Upper lobe of right lung (tissue), 1 donor: Measurements from ENCODE around the gene BICC1. TPM values are rescaled to one million over a fixed set of nuclear protein-coding genes. Genes with fewer than 3 reads are reported as not detected.

Experiments used
- ATAC-seq: fragments of 200-7000 bp; cut with Tn5 transposase; one replicate; pipeline ENCODE4 v1.9.1; 2020; ENCODE audit warnings: mild to moderate bottlenecking, moderate library complexity
- DNase-seq: peaks from one replicate; pipeline ENCODE4 v3.0.0-alpha.2; 2020
- H3K27ac ChIP-seq: fragments of 200-600 bp; one replicate; pipeline ENCODE4 v1.8.0; 2022
- H3K27me3 ChIP-seq: fragments of 200-600 bp; one replicate; pipeline ENCODE4 v1.8.0; 2022; ENCODE audit warnings: mild to moderate bottlenecking
- H3K36me3 ChIP-seq: fragments of 200-600 bp; one replicate; pipeline ENCODE4 v1.8.0; 2022
- H3K4me1 ChIP-seq: fragments of 200-600 bp; one replicate; pipeline ENCODE4 v1.8.0; 2022
- H3K4me3 ChIP-seq: fragments of 200-600 bp; one replicate; pipeline ENCODE4 v1.8.0; 2022; ENCODE audit warnings: mild to moderate bottlenecking
- H3K9me3 ChIP-seq: fragments of 200-600 bp; one replicate; pipeline ENCODE4 v1.8.0; 2022
- intact Hi-C: fragments of 100-400 bp; cut with DNase I; formaldehyde crosslinking; loops from one replicate; pipeline ENCODE4 v1.11.0; 2022
- total RNA-seq: library from RNA; stranded (reverse); fragmentation: NEBNext Ultra II Directional; extraction: Animal tissue kit (Norgen Biotek cat#: 25700); gene quantifications from one replicate; pipeline ENCODE4 v1.2.1, GENCODE V29; 2021
- TF ChIP-seq, protein P1 (sequence below): fragments of 200-600 bp; IDR thresholded peaks from one replicate; pipeline ENCODE4 v1.8.0; 2022; ENCODE audit warnings: antibody characterized with exemption
- donor health status: DM: no; HTN: yes; CAD: no; lungs with severe emphysema.

The BICC1 gene
- total RNA-seq, 1 donor from 2014 or later, result 9.2 TPM

DNA sequence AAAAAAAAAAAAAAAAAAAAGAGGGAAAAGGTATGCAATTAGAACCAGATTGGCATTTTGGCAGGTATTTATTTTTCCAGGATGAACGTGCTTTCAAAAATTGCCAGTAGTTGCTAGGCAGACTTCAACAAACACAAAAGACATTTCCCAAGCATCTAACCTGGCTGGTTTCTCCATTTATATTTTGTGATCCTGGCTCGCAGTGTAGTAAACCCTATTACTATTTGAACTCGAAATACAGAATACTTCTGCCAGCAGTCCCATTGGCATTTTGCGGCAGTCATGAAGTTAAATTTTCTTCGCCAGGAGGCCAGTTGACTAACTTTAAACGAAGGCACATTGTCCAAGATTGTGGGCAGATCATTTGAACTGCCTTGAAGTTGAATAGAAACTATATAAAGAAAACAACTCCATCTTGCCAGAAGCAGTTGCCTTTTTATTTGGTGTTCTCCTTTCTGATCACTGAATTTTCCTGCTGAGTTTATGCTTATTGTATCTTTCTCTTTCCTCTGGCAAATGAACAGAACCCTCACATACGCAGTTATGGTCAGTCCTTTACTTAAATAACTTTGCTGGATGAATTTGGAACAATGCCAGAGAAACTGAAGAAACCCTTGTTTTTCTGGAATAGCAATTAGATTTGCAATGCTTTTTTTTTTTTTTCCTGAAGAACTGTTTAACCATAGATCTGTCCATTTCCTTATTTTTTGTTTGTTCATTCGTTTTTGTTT lies 132.9 kb downstream of the BICC1 start:
- H3K36me3 ChIP-seq, result no peaks in the 10 kb centered on the region
- H3K27me3 ChIP-seq, result no peaks in the 10 kb centered on the region
- DNase-seq, result no peak
- ATAC-seq, result no peak
- intact Hi-C loops, result no loop called here
- H3K9me3 ChIP-seq, result no peaks in the 10 kb centered on the region
- H3K27ac ChIP-seq, result no peak overlapping the region
- H3K4me1 ChIP-seq, result peaks cover 21% of the 10 kb centered on the region
- no peak overlapping the region for H3K4me3 ChIP-seq
- TF ChIP-seq, protein P1, sequence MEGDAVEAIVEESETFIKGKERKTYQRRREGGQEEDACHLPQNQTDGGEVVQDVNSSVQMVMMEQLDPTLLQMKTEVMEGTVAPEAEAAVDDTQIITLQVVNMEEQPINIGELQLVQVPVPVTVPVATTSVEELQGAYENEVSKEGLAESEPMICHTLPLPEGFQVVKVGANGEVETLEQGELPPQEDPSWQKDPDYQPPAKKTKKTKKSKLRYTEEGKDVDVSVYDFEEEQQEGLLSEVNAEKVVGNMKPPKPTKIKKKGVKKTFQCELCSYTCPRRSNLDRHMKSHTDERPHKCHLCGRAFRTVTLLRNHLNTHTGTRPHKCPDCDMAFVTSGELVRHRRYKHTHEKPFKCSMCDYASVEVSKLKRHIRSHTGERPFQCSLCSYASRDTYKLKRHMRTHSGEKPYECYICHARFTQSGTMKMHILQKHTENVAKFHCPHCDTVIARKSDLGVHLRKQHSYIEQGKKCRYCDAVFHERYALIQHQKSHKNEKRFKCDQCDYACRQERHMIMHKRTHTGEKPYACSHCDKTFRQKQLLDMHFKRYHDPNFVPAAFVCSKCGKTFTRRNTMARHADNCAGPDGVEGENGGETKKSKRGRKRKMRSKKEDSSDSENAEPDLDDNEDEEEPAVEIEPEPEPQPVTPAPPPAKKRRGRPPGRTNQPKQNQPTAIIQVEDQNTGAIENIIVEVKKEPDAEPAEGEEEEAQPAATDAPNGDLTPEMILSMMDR, result no peak

DNA sequence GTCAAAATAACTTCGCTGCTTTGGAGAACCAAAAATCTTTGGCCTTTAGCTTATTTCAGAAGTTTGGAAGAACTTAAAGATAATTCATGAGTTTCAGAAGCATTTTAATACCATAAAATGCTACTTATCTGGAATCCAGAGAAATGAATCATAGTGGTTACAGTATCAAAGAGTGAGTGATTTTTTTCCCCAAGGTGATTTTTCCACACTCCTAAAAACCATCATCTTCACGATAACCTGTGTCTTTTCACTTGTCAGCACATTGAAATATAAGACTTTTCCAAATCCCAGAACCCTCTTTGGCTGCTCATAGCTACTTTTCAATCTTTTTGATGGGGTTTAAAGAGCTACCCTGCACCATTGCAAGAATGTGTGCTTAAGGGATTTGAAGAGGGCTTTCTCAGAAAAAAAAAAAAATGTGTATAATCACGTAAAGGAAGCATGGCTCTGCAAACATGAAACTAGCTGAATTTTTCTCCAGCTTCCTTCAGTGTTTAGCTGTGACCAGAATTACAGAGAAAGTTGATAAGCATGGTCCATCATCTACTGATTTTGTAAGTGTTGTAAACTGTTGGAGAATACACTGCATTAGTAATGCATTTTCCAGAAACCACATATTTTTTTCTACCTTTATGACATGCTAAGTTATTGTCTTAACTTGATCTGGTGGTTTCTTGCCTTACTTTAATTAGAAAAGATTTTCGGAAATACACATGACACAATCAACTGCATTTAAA lies 134.9 kb downstream of the BICC1 start:
- Histone ChIP-seq H3K27me3 (no peaks in the 10 kb centered on the region), H3K4me3 (no peak overlapping the region), H3K27ac (no peak overlapping the region), H3K36me3 (no peaks in the 10 kb centered on the region), H3K4me1 (peaks cover 17% of the 10 kb centered on the region), H3K9me3 (no peaks in the 10 kb centered on the region)
- no peak for ATAC-seq
- intact Hi-C loops, result no loop called here
- TF ChIP-seq, protein P1, result no peak
- no peak for DNase-seq

DNA sequence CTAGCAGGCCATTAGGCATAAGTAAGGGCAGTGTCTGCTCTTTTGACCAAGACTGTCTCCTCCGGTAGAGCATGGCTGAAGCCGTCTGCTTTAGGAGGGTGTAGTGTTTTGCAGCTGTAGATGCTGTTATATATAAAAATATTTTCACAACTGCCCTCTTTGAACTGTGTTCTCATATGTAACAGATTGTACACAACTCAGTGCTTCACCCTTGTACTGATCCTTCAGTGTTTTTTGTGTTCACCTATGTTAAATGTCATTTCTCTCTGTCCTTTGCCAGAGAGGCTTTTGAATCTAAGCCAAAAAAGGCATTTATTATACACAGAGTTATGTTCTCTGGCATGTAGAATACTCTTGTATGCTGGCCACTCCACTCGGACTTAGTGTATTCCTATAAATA lies 135.5 kb downstream of the BICC1 start:
- DNase-seq, result no peak
- intact Hi-C loops, result no loop called here
- H3K4me3 ChIP-seq, result no peak overlapping the region
- no peaks in the 10 kb centered on the region for H3K27me3 ChIP-seq
- TF ChIP-seq, protein P1, result no peak
- H3K36me3 ChIP-seq, result no peaks in the 10 kb centered on the region
- H3K4me1 ChIP-seq, result peaks cover 17% of the 10 kb centered on the region
- ATAC-seq, result no peak
- no peak overlapping the region for H3K27ac ChIP-seq
- H3K9me3 ChIP-seq, result no peaks in the 10 kb centered on the region

DNA sequence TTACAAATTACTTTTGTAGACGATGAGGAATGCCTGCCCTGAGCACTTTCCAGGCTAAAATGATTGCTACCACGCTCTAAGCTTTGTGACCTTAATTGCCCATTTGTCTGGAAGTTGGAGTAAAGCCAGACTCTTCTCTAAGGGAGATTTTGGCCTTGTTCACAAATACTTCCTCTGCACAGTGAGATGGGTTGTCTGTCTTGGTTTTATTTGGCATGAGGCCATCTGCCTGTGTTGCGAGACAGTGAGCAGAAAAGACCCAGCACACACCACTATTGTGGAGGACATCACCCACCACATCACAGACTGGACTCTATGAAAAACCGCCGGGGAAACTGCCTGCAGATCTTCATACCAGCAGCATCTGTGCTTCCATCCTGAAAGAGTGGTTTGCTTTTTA lies 138.4 kb downstream of the BICC1 start:
- TF ChIP-seq, protein P1, result no peak

DNA sequence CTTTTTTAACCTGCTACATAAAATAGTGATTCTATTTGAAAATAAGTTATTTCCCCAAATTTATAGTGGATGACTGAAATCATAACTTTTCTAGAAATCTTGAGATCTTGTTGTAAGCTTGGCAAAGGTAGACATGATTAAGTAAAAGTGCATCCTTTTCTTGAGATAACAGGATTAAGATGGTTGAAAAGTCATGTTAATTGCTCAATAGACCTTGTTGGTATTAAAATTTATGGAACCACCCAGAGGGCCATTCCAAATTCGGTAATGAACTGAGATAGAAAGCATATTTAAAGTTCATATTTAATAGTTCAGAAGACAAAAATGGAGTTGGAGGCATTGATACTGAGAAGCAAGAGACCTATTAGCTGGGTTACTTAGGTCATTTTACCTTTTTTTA lies 139.1 kb downstream of the BICC1 start:
- intact Hi-C loops, result no loop called here
- TF ChIP-seq, protein P1, result no peak
- Histone ChIP-seq H3K4me1 (peaks cover 17% of the 10 kb centered on the region), H3K9me3 (no peaks in the 10 kb centered on the region), H3K27ac (no peak overlapping the region), H3K36me3 (no peaks in the 10 kb centered on the region), H3K27me3 (no peaks in the 10 kb centered on the region), H3K4me3 (no peak overlapping the region)
- DNase-seq, result no peak
- ATAC-seq, result no peak

More for the DNA sequence above, 138.4 kb downstream of the BICC1 start:
- Histone ChIP-seq H3K27ac (no peak overlapping the region), H3K4me3 (no peak overlapping the region), H3K36me3 (no peaks in the 10 kb centered on the region), H3K27me3 (no peaks in the 10 kb centered on the region), H3K4me1 (peaks cover 17% of the 10 kb centered on the region), H3K9me3 (no peaks in the 10 kb centered on the region)
- ATAC-seq, result no peak
- no peak for DNase-seq
- intact Hi-C loops, result no loop called here
